Stomach (tissue), 4 donors: ENCODE data around the gene SSH2.

Source experiments
- CTCF ChIP-seq, 7 experiments: fragments of 450-650 bp in 4 of 7; fragments of 200-600 bp in 3 of 7; sonication (generic) in 3 of 7; IDR thresholded peaks; one replicate each; pipeline ENCODE4 v1.5.1; 2016 to 2019; ENCODE audit warnings: antibody characterized with exemption in 7 of 7, control low read depth in 2 of 7, mild to moderate bottlenecking in 1 of 7
- POLR2A ChIP-seq, 4 donors: fragments of 450-650 bp; IDR thresholded peaks; one replicate each; pipeline ENCODE4 v1.6.1; 2016; ENCODE audit warnings: antibody characterized with exemption in 4 of 4, control low read depth in 2 of 4, mild to moderate bottlenecking in 1 of 4, moderate library complexity in 1 of 4
- POLR2AphosphoS5 ChIP-seq, 3 donors: sonication (generic); formaldehyde crosslinking; IDR thresholded peaks; one replicate each; pipeline ENCODE4 v1.6.1; 2016; ENCODE audit warnings: antibody characterized with exemption in 3 of 3

- TF ChIP-seq POLR2A (IDR thresholded peaks at IDR 0.05): no peak
- TF ChIP-seq CTCF (IDR thresholded peaks at IDR 0.05): no peak
- no peak for TF ChIP-seq POLR2AphosphoS5 (IDR thresholded peaks at IDR 0.05)
Observed at GRCh38 chr17:29592850-29593551, 337.0 kb downstream of the SSH2 start, which contains the start of gene ANKRD13B.
